Spleen (tissue), 11 donors: Measurements from ENCODE around the gene CALHM2. TPM values are rescaled to one million over a fixed set of nuclear protein-coding genes. Genes with fewer than 3 reads are reported as not detected.

Experiments used
- DNase-seq: peaks from one replicate; pipeline ENCODE4 v3.0.0-alpha.2; 2020
- H3K27ac ChIP-seq, 8 donors: fragments of 200-600 bp; sonication (generic) in 7 of 8; 1 replicate in 4 of 8; 2 replicates in 4 of 8; pipeline versions ENCODE4 v1.5.0 to v1.8.0; 2016 to 2021; ENCODE audit warnings: inconsistent platforms in 4 of 8, mild to moderate bottlenecking in 4 of 8, moderate library complexity in 1 of 8
- H3K27me3 ChIP-seq, 7 donors: fragments of 200-600 bp; sonication (generic) in 6 of 7; replicated peaks in 1 of 7; 1 replicate in 4 of 7; 2 replicates in 3 of 7; pipeline versions ENCODE4 v1.5.0 to v1.8.0; 2016 to 2021; ENCODE audit warnings: inconsistent platforms in 3 of 7, mild to moderate bottlenecking in 1 of 7
- H3K36me3 ChIP-seq, 6 donors: fragments of 200-600 bp; sonication (generic) in 5 of 6; 1 replicate in 4 of 6; 2 replicates in 2 of 6; pipeline versions ENCODE4 v1.5.0 to v1.8.0; 2016 to 2021; ENCODE audit warnings: inconsistent platforms in 2 of 6
- H3K4me1 ChIP-seq, 6 donors: fragments of 200-600 bp; sonication (generic) in 5 of 6; 1 replicate in 3 of 6; 2 replicates in 3 of 6; pipeline versions ENCODE4 v1.5.0 to v1.8.0; 2016 to 2021; ENCODE audit warnings: inconsistent platforms in 3 of 6
- H3K4me3 ChIP-seq, 8 donors: fragments of 200-600 bp; sonication (generic) in 7 of 8; 1 replicate in 4 of 8; 2 replicates in 4 of 8; pipeline versions ENCODE4 v1.5.0 to v1.8.0; 2016 to 2021; ENCODE audit warnings: inconsistent platforms in 4 of 8, mild to moderate bottlenecking in 4 of 8, moderate library complexity in 2 of 8
- H3K9me3 ChIP-seq, 8 donors: fragments of 200-600 bp; sonication (generic) in 7 of 8; 1 replicate in 4 of 8; 2 replicates in 4 of 8; pipeline versions ENCODE4 v1.5.0 to v1.8.0; 2016 to 2021; ENCODE audit warnings: inconsistent platforms in 4 of 8
- POLR2A ChIP-seq, 3 donors: fragments of 450-650 bp; IDR thresholded peaks; one replicate each; pipeline ENCODE4 v1.5.1; 2017; ENCODE audit warnings: antibody characterized with exemption in 3 of 3, mild to moderate bottlenecking in 1 of 3
- POLR2AphosphoS5 ChIP-seq, 3 donors: sonication (generic); formaldehyde crosslinking; IDR thresholded peaks; one replicate each; pipeline ENCODE4 v1.5.1; 2017; ENCODE audit warnings: antibody characterized with exemption in 3 of 3
- WGBS, 5 donors: extraction: QIAGEN DNeasy Blood & Tissue Kit in 3 of 5; methylation state at CpG; one replicate each; pipeline versions ENCODE4 v1.1.5 to v1.1.7; 2013 to 2018; 5-methylcytosine and 5-hydroxymethylcytosine counted together
- intact Hi-C: fragments of 100-400 bp; cut with DNase I; formaldehyde crosslinking; loops from one replicate; pipeline ENCODE4 v1.15.0; 2023; ENCODE audit warnings: low total_unique reads
- polyA plus RNA-seq, 3 donors: library from polyadenylated mRNA; stranded (reverse); fragments of 200-250 nt; gene quantifications; one replicate each; pipeline ENCODE4 v1.2.1, GENCODE V29; 2013
- total RNA-seq, 7 donors: library from RNA; depleted of rRNA in 3 of 7; stranded (reverse); fragments of >200 nt in 3 of 7; fragmentation: NEBNext Ultra II Directional in 4 of 7; extraction: Animal tissue kit (Norgen Biotek cat#: 25700) in 4 of 7; gene quantifications; one replicate each; pipeline versions ENCODE4 v1.1.0 to v1.2.1, GENCODE V29; 2016 to 2021
- TF ChIP-seq, protein P1 (sequence below), 11 experiments: fragments of 200-600 bp in 7 of 11; fragments of 450-650 bp in 4 of 11; sonication (generic) in 4 of 11; IDR thresholded peaks in 8 of 11; conservative IDR thresholded peaks in 3 of 11; 1 replicate in 7 of 11; 2 replicates in 4 of 11; pipeline versions ENCODE4 v1.4.0 to v1.8.0; 2016 to 2021; ENCODE audit warnings: antibody characterized with exemption in 11 of 11, inconsistent platforms in 4 of 11, mild to moderate bottlenecking in 1 of 11
- donor health status: healthy with polysubstance abuse.
- donor health status: DM: no; HTN: no; CAD: no; lungs with moderate emphysema.
- donor health status: DM: no; HTN: no; CAD: no.
- donor health status: Bipolar disorder and iron deficiency.
- donor health status: healthy.
- donor health status: DM: no; HTN: no; CAD: no.
- donor health status: DM: yes; HTN: yes; CAD: no.

The CALHM2 gene
- total and polyA plus RNA-seq, 10 donors, result 12.6 to 91.6 (median 52.4) TPM

DNA sequence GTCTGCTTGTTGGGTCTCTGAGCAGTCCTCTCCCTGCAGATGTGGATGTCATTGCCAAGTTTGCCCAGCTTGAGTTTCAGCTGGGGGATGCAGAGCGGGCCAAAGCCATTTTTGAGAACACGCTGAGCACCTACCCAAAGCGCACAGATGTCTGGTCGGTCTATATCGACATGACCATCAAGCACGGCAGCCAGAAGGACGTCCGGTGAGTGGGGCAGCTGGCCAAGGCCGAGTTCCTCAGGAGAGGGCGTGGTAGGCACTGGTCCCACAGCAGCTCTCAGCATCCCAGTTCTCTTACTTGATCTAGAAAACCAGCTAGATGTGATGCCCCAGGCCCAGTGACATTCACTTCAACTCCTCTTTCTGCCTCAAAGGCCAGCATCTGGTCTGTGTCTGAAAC lies 7.7 kb downstream of the CALHM2 start:
- no peaks in the 10 kb centered on the region for H3K27me3 ChIP-seq
- peaks cover 33 to 66% (median 56%) of the 10 kb centered on the region in 6 donors for H3K4me1 ChIP-seq
- DNase-seq, result no peak
- intact Hi-C loops, result no loop called here
- peak overlapping the region in 6 of 8 donors; percentile 62 to 92 (median 88) for H3K27ac ChIP-seq
- TF ChIP-seq, protein P1, sequence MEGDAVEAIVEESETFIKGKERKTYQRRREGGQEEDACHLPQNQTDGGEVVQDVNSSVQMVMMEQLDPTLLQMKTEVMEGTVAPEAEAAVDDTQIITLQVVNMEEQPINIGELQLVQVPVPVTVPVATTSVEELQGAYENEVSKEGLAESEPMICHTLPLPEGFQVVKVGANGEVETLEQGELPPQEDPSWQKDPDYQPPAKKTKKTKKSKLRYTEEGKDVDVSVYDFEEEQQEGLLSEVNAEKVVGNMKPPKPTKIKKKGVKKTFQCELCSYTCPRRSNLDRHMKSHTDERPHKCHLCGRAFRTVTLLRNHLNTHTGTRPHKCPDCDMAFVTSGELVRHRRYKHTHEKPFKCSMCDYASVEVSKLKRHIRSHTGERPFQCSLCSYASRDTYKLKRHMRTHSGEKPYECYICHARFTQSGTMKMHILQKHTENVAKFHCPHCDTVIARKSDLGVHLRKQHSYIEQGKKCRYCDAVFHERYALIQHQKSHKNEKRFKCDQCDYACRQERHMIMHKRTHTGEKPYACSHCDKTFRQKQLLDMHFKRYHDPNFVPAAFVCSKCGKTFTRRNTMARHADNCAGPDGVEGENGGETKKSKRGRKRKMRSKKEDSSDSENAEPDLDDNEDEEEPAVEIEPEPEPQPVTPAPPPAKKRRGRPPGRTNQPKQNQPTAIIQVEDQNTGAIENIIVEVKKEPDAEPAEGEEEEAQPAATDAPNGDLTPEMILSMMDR (IDR thresholded peaks at IDR 0.05 in 8 of 11, conservative IDR thresholded peaks at IDR 0.05 in 3 of 11), result no peak
- TF ChIP-seq POLR2AphosphoS5 (IDR thresholded peaks at IDR 0.05) (peak; percentile 32 to 60 (median 49)), POLR2A (IDR thresholded peaks at IDR 0.05) (no peak)
- peaks cover 2 to 100% (median 85%) of the 10 kb centered on the region in 6 donors for H3K36me3 ChIP-seq
- H3K9me3 ChIP-seq, result no peaks in the 10 kb centered on the region
- 62 to 91% (median 79%) methylated on average over 10 of the region's 10 CpGs for WGBS, 5 donors
- H3K4me3 ChIP-seq, result no peak overlapping the region

GRCh38 chr10:103443475-103444185 lies 8.5 kb downstream of the CALHM2 start:
- Histone ChIP-seq H3K4me3 (no peak overlapping the region), H3K9me3 (no peaks in the 10 kb centered on the region), H3K4me1 (peaks cover 24 to 57% (median 48%) of the 10 kb centered on the region in 6 donors), H3K36me3 (peaks cover 2 to 100% (median 91%) of the 10 kb centered on the region in 6 donors), H3K27ac (peak overlapping the region in 4 of 8 donors; percentile 16 to 92 (median 92)), H3K27me3 (no peaks in the 10 kb centered on the region)
- intact Hi-C loops, result no loop called here
- TF ChIP-seq, protein P1 (IDR thresholded peaks at IDR 0.05 in 8 of 11, conservative IDR thresholded peaks at IDR 0.05 in 3 of 11), result no peak
- TF ChIP-seq POLR2AphosphoS5 (IDR thresholded peaks at IDR 0.05) (peak; percentile 33 to 61 (median 46)), POLR2A (IDR thresholded peaks at IDR 0.05) (no peak)
- DNase-seq, result no peak
- 79 to 85% (median 82%) methylated on average over 23 of the region's 23 CpGs for WGBS, 5 donors

GRCh38 chr10:103442031-103442461 lies 10.1 kb downstream of the CALHM2 start:
- 84 to 92% (median 90%) methylated on average over 13 of the region's 13 CpGs for WGBS, 5 donors
- Histone ChIP-seq H3K36me3 (peaks cover 2 to 100% (median 96%) of the 10 kb centered on the region in 6 donors), H3K27ac (no peak overlapping the region), H3K9me3 (no peaks in the 10 kb centered on the region), H3K27me3 (no peaks in the 10 kb centered on the region), H3K4me3 (no peak overlapping the region), H3K4me1 (peaks cover 14 to 41% (median 32%) of the 10 kb centered on the region in 6 donors)
- intact Hi-C loops, result no loop called here
- DNase-seq, result no peak
- TF ChIP-seq POLR2AphosphoS5 (IDR thresholded peaks at IDR 0.05) (peak in 1 of 3 donors; percentile 10), POLR2A (IDR thresholded peaks at IDR 0.05) (no peak)

- H3K4me1 ChIP-seq, result peaks cover 10 to 37% (median 28%) of the 10 kb centered on the region in 6 donors
- WGBS, 5 donors, result 84 to 96% (median 86%) methylated on average over 6 to 8 of the region's 8 CpGs
- no peak for DNase-seq
- peaks cover 2 to 100% (median 95%) of the 10 kb centered on the region in 6 donors for H3K36me3 ChIP-seq
- intact Hi-C loops, result no loop called here
- no peaks in the 10 kb centered on the region for H3K27me3 ChIP-seq
- TF ChIP-seq, protein P1 (IDR thresholded peaks at IDR 0.05 in 8 of 11, conservative IDR thresholded peaks at IDR 0.05 in 3 of 11), result no peak
- no peak for TF ChIP-seq POLR2AphosphoS5 (IDR thresholded peaks at IDR 0.05)
- no peak for TF ChIP-seq POLR2A (IDR thresholded peaks at IDR 0.05)
- no peak overlapping the region for H3K4me3 ChIP-seq
- H3K27ac ChIP-seq, result no peak overlapping the region
- no peaks in the 10 kb centered on the region for H3K9me3 ChIP-seq
Measured at GRCh38 chr10:103441611-103442010, 10.6 kb downstream of the CALHM2 start.
